Measurements from ENCODE around the gene CD200R1. TPM values are rescaled to one million over a fixed set of nuclear protein-coding genes. Genes with fewer than 3 reads are reported as not detected.

CD200R1 gene
- total and polyA plus RNA-seq, 2 donors (not counting 1 experiment from before 2014, with no cell fraction given) = 3.6 to 3.7 TPM

GRCh38 chr3:112976001-112976400 is 1.1 kb upstream of the CD200R1 start:
- Mint-ChIP-seq H3K4me1 (peaks cover 63% of the 10 kb centered on the region), H3K27ac (peak overlapping the region; percentile 32), H3K27me3 (no peaks in the 10 kb centered on the region), H3K4me3 (peak overlapping the region; percentile 35), H3K9me3 (ENCODE audit: insufficient read depth) (no peaks in the 10 kb centered on the region)
- no peaks in the 10 kb centered on the region for H3K9me3 ChIP-seq (ENCODE audit: control extremely low read depth in 1 of 3, control insufficient read depth in 2 of 3, insufficient read depth in 1 of 3, low read length in 2 of 3)
- peaks cover 48 to 50% of the 10 kb centered on the region in 2 donors for H3K4me1 ChIP-seq (ENCODE audit: control insufficient read depth in 2 of 2, insufficient read depth in 2 of 2, low read length in 2 of 2)
- H3K27ac ChIP-seq (ENCODE audit: low read length in 2 of 2) = no peak overlapping the region
- ChIA-PET CTCF (interaction anchor here (1.1 to 6.7 kb wide), 4 partner anchors 15 to 332 kb away, joined by 3 to 43 read pairs (median 10); partner anchors contain the start of gene GTPBP8), POLR2A (interaction anchor here (0.7 kb wide), 1 partner anchor 43 kb away, joined by 5 read pairs; no protein-coding TSS in a partner anchor)
- no peak overlapping the region for H2AFZ ChIP-seq (ENCODE audit: insufficient read depth, low read depth, low read length, poor library complexity, severe bottlenecking)
- H3K79me2 ChIP-seq (ENCODE audit: control insufficient read depth, insufficient read depth, low read length) = no peaks in the 10 kb centered on the region
- no peak for DNase-seq
- H3K9ac ChIP-seq (ENCODE audit: low read length) = no peak overlapping the region
- no peaks in the 10 kb centered on the region for H3K27me3 ChIP-seq (replicated peaks in 1 of 4; ENCODE audit: control extremely low read depth in 1 of 4, control insufficient read depth in 3 of 4, insufficient read depth in 4 of 4, low read length in 3 of 4)
- no peak for ATAC-seq (ENCODE audit: low read depth)
- TF ChIP-seq, protein P1, sequence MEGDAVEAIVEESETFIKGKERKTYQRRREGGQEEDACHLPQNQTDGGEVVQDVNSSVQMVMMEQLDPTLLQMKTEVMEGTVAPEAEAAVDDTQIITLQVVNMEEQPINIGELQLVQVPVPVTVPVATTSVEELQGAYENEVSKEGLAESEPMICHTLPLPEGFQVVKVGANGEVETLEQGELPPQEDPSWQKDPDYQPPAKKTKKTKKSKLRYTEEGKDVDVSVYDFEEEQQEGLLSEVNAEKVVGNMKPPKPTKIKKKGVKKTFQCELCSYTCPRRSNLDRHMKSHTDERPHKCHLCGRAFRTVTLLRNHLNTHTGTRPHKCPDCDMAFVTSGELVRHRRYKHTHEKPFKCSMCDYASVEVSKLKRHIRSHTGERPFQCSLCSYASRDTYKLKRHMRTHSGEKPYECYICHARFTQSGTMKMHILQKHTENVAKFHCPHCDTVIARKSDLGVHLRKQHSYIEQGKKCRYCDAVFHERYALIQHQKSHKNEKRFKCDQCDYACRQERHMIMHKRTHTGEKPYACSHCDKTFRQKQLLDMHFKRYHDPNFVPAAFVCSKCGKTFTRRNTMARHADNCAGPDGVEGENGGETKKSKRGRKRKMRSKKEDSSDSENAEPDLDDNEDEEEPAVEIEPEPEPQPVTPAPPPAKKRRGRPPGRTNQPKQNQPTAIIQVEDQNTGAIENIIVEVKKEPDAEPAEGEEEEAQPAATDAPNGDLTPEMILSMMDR (IDR thresholded peaks at IDR 0.05) = no peak
- TF ChIP-seq EZH2 (IDR thresholded peaks at IDR 0.05; ENCODE audit: borderline replicate concordance, insufficient read depth, low read depth, low read length, poor library complexity, severe bottlenecking) = no peak
- no peaks in the 10 kb centered on the region for H4K20me1 ChIP-seq (ENCODE audit: control insufficient read depth, insufficient read depth, low read length, poor library complexity, severe bottlenecking)
- intact Hi-C loops (cut with micrococcal nuclease) = loop anchor here (5.0 to 10.0 kb wide), 2 partner anchors 119 to 681 kb away; partner anchors contain the start of gene SLC9C1
- H3K4me2 ChIP-seq (replicated peaks; ENCODE audit: low read depth, low read length, poor library complexity, severe bottlenecking) = peak overlapping the region; percentile 19
- no peak overlapping the region for H3K4me3 ChIP-seq (ENCODE audit: control extremely low read depth in 1 of 5, extremely low read depth in 1 of 5, insufficient read depth in 1 of 5, low read depth in 2 of 5, low read length in 4 of 5)
- no peaks in the 10 kb centered on the region for H3K36me3 ChIP-seq (replicated peaks in 1 of 2; ENCODE audit: control extremely low read depth in 1 of 2, control insufficient read depth in 1 of 2, extremely low read depth in 1 of 2, insufficient read depth in 2 of 2, low read length in 1 of 2)

DNA sequence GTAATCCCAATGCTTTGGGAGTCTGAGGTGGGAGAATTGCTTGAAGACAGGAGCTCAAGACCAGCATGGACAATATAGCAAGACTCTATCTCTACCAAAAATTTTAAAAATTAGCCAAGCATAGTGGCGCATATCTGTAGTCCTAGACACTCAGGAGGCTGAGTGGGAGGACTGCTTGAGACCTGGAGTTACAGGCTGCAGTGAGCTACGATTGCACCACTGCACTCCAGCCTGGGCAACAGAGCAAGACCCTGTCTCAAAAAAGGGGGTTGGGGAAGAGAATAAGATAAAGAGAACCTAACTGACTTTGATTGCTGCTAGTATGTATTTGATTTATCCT is 755 bp downstream of the CD200R1 start:
- H3K27me3 Mint-ChIP-seq = no peaks in the 10 kb centered on the region
- Histone ChIP-seq H3K36me3 (replicated peaks in 1 of 2; ENCODE audit: control extremely low read depth in 1 of 2, control insufficient read depth in 1 of 2, extremely low read depth in 1 of 2, insufficient read depth in 2 of 2, low read length in 1 of 2) (no peaks in the 10 kb centered on the region), H3K4me1 (ENCODE audit: control insufficient read depth in 2 of 2, insufficient read depth in 2 of 2, low read length in 2 of 2) (peaks cover 47 to 53% of the 10 kb centered on the region in 2 donors), H3K4me3 (ENCODE audit: control extremely low read depth in 1 of 5, extremely low read depth in 1 of 5, insufficient read depth in 1 of 5, low read depth in 2 of 5, low read length in 4 of 5) (peak overlapping the region in 4 of 5 experiments; percentile 32 to 52 (median 42)), H2AFZ (ENCODE audit: insufficient read depth, low read depth, low read length, poor library complexity, severe bottlenecking) (peak overlapping the region; percentile 37), H3K9ac (ENCODE audit: low read length) (peak overlapping the region; percentile 57), H3K27ac (ENCODE audit: low read length in 2 of 2) (peak overlapping the region in 1 of 2 donors; percentile 28), H3K9me3 (ENCODE audit: control extremely low read depth in 1 of 3, control insufficient read depth in 2 of 3, insufficient read depth in 1 of 3, low read length in 2 of 3) (no peaks in the 10 kb centered on the region), H3K27me3 (replicated peaks in 1 of 4; ENCODE audit: control extremely low read depth in 1 of 4, control insufficient read depth in 3 of 4, insufficient read depth in 4 of 4, low read length in 3 of 4) (no peaks in the 10 kb centered on the region), H3K4me2 (replicated peaks; ENCODE audit: low read depth, low read length, poor library complexity, severe bottlenecking) (peak overlapping the region; percentile 58), H4K20me1 (ENCODE audit: control insufficient read depth, insufficient read depth, low read length, poor library complexity, severe bottlenecking) (no peaks in the 10 kb centered on the region), H3K79me2 (ENCODE audit: control insufficient read depth, insufficient read depth, low read length) (no peaks in the 10 kb centered on the region)
- intact Hi-C loops (cut with micrococcal nuclease) = loop anchor here (10.0 kb wide), 1 partner anchor 679 kb away; the partner anchor contains the start of gene SLC9C1
- H3K4me3 Mint-ChIP-seq = peak overlapping the region; percentile 82
- peak; percentile 34 for ATAC-seq (ENCODE audit: low read depth)
- H3K9me3 Mint-ChIP-seq (ENCODE audit: insufficient read depth) = no peaks in the 10 kb centered on the region
- DNase-seq = no peak
- WGBS (ENCODE audit: insufficient coverage) = 56% methylated on average over 2 of the region's 2 CpGs
- TF ChIP-seq, protein P1 (IDR thresholded peaks at IDR 0.05) = no peak
- TF ChIP-seq EZH2 (IDR thresholded peaks at IDR 0.05; ENCODE audit: borderline replicate concordance, insufficient read depth, low read depth, low read length, poor library complexity, severe bottlenecking) = no peak
- H3K27ac Mint-ChIP-seq = peak overlapping the region; percentile 78
- ChIA-PET CTCF (interaction anchor here (1.3 to 6.7 kb wide), 5 partner anchors 13 to 412 kb away, joined by 3 to 85 read pairs (median 9); partner anchors contain the start of genes ATG3, GTPBP8 and SLC35A5), POLR2A (interaction anchor here (1.5 kb wide), 1 partner anchor 240 kb away, joined by 3 read pairs; no protein-coding TSS in a partner anchor)
- H3K4me1 Mint-ChIP-seq = peaks cover 69% of the 10 kb centered on the region
